ENCODE measurements around the gene TBC1D13.

The TBC1D13 gene

DNA sequence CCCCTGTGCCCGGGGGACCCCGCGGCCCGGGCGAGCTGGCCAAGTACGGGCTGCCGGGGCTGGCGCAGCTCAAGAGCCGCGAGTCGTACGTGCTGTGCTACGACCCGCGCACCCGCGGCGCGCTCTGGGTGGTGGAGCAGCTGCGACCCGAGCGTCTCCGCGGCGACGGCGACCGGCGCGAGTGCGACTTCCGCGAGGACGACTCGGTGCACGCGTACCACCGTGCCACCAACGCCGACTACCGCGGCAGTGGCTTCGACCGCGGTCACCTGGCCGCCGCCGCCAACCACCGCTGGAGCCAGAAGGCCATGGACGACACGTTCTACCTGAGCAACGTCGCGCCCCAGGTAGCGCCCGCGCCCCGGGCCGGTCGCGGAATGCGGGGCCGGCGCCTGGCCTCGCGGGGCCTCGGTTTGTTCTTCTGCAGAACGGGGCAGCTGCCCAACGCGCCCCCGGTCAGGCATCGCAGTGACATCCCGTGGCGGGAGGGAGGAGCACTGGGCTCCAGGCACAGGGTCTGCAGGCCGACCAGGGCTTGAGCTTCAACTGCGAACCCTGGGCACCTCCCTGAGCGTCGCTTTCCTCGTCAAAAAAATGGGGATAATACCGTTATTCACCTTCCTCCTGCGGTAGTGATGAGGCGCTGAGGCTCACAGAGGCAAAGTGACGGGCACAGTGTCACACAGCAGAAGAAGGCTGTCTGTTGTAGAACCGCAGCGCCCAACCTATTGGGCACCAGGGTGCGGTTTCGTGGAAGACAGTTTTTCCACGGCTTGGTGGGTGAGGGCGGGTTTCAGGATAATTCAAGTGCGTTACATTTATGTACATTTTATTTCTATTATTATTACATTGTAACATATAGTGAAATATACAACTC lies 32.0 kb downstream of the TBC1D13 start:
- DNase-seq (ENCODE audit: low read depth): no peak
- H3K4me3 ChIP-seq (ENCODE audit: low read depth, low read length): peak overlapping the region; percentile 71

DNA sequence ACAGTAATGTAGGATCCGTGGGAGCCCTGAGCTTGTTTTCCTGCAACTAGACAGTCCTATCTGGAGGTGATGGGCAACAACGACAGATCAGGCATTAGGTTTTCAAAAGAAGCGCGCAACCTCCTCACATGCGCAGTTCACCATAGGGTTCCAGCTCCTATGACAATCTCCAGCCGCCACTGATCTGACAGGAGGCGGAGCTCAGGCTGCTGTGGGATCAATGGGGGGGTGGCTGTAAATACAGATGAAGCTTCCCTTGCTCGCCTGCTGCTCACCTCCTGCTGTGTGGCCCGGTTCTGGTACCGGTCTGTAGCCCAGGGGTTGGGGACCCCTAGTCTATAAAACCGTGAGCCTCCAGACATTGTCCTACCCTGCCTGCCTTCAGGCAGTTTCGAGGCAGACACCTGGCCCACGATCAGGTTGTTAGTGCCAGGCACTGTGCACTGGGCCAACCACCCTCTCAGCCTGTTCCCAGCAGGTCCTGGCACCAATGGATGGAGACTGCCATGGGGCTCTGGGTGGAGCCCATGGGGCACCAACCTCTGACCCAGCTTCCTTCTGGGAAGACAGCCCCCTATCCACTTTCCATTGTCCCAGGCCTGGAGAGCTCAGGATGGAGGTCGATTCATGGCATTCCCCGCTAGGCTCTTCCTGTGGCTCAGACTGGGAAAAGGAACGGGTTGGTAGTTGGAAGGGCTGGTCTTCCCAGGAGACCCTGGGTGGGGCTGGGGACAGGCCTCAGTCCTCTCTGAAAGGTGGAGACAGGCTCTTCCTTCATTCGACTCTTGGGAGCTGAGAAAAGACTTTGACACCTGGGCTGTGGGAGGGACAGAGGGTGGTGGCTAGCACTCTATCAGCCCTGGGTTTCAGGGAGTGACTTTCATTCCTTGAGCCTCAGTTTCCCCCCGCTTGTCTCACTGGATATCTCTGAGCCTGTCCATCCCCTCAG lies 32.9 kb downstream of the TBC1D13 start:
- peak overlapping the region; percentile 71 for H3K4me3 ChIP-seq (ENCODE audit: low read depth, low read length)

DNA sequence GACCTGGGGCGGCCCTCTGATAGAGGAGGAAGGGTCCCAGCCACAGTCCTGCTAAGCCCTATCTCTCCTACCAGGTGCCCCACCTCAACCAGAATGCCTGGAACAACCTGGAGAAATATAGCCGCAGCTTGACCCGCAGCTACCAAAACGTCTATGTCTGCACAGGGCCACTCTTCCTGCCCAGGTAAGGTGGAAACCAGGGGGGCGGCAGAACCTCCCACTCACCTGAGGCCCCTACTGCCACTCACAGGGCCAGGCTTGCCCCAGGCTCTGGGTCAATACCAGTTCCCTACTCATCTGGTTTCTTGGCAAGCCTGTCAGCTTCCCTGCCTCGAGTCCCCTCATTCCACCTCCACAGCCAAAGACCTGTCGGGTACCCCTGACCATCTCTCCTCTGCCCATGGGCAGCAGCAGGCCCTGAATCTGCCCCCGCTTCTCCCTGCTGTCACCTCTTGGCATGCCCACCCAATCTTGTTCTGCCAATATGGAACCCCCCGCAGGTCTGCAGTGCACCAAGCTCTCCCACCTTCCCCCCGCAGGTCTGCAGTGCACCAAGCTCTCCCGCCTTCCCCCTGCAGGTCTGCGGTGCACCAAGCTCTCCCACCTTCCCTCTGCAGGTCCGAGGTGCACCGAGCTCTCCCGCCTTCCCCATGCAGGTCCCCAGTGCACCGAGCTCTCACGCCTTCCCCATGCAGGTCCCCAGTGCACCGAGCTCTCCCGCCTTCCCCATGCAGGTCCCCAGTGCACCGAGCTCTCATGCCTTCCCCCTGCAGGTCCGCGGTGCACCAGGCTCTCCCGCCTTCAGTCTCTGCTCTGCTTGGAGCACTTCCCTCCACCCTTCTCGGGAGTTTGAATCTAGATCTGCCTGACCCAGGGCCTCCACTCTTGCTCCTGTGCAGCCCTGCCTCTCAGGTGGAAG lies 33.9 kb downstream of the TBC1D13 start:
- H3K4me3 ChIP-seq (ENCODE audit: low read depth, low read length): no peak overlapping the region
- DNase-seq (ENCODE audit: low read depth): no peak

More for the DNA sequence above, 32.9 kb downstream of the TBC1D13 start:
- DNase-seq (ENCODE audit: low read depth): no peak

DNA sequence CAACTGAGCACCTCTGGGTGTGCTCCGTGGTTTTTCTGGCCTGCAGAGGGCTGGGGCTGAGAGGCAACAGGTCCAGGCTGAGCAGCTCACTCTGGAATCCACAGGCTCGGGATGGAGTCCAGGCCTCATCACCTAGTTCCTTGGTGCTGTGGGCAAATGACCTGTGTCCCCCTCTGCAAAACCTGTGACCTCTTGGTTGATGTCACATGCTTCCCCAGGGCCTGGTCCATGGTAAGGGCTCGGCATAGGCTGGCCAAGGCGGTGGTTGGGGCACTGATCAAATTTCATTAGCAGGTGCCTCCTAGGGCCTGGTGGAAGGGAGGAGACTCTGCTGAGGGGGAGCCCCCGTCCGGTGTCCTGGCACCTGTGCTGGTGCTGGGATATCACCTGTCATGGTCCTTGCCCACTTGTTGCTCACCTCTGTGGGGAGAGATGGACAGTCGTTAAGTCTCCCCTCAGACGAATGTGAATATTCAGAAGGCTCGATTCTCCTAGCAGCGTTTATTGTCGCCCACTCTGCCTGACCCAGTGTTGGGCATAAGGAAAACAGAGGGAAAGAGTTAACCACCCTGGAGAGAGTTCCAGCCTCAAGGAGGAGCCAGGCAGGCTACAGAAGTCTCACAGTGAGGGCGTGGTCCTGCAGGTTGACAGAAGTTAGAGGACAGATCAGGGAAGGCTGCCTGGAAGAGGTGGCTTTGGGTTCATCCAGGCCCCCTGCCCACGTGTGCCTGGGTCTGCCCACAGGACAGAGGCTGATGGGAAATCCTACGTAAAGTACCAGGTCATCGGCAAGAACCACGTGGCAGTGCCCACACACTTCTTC lies 34.7 kb downstream of the TBC1D13 start:
- DNase-seq (ENCODE audit: low read depth): no peak
- H3K4me3 ChIP-seq (ENCODE audit: low read depth, low read length): no peak overlapping the region

DNA sequence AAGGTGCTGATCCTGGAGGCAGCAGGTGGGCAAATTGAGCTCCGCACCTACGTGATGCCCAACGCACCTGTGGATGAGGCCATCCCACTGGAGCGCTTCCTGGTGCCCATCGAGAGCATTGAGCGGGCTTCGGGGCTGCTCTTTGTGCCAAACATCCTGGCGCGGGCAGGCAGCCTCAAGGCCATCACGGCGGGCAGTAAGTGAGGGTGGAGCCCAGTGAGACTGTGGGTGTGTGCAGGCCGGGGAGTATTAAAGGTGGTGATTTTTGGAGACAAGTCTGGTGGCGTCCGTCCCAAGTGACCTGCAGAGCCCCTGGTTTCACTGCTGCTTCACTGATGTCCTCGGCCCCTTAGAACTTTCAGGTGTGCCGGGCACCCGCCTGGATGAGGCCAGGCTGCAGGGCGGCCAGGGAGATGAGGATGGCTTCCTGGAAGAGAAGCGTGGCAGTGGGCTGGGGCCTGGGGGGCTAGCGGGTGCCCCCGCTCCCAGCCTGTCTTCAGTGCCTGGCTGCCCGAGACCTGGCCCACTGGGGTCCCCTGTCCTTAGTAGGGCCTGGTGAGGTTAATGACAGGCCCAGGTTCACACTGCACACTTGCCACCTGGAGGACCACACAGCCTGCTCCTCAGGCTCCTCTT lies 35.5 kb downstream of the TBC1D13 start:
- H3K4me3 ChIP-seq (ENCODE audit: low read depth, low read length): no peak overlapping the region
- DNase-seq (ENCODE audit: low read depth): no peak

DNA sequence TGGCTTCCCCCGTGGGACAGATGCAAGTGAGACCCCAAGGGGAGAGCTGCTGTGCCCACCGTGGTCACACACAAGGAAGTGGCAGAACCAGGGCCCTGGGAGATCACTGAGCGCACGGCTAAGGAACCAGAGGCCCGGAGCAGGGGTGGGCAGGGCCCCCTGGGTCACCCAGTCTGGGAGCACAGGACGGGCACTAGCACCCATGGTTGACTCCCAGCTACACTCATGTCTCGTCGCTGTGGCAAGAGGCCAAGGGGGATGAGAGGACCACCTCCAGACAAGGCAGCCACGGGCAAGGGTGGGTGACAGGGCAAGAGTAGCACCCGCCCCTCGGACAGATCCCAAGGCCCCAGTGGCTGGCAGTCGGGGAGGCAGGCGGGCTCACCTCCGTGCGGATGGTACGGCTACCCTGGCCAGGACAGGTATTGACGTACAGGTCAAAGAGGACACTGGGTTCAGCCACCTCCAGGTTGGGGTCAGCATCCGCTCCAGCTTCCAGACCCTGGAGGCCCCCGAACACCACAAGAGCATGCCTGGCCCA lies 36.4 kb downstream of the TBC1D13 start:
- no peak overlapping the region for H3K4me3 ChIP-seq (ENCODE audit: low read depth, low read length)

DNA sequence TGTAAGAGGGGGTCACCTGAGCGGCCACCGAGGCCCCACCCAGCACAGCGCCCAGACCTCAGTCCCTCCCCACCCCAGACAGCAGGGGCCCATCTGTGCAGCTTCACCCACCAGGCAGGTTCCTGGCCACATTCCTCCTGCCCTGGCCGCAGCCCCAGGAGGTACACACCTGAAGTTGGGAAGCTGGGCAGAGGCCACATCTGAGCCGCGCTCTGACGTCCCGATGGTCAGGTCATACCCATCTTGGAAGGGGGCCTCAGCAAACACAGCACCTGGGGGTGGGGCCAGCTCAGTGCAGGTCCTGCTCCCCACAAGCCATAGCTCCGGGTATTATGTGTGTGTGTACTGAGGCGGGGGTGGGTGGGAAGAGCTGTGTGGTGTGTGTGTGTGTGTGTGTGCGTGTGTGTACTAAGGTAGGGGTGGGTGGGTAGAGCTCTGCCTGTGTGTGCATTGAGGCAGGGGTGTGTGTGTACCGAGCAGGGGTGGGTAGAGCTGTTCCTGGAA lies 36.9 kb downstream of the TBC1D13 start:
- no peak for DNase-seq (ENCODE audit: low read depth)
- no peak overlapping the region for H3K4me3 ChIP-seq (ENCODE audit: low read depth, low read length)

More for the DNA sequence above, 36.4 kb downstream of the TBC1D13 start:
- DNase-seq (ENCODE audit: low read depth): no peak

DNA sequence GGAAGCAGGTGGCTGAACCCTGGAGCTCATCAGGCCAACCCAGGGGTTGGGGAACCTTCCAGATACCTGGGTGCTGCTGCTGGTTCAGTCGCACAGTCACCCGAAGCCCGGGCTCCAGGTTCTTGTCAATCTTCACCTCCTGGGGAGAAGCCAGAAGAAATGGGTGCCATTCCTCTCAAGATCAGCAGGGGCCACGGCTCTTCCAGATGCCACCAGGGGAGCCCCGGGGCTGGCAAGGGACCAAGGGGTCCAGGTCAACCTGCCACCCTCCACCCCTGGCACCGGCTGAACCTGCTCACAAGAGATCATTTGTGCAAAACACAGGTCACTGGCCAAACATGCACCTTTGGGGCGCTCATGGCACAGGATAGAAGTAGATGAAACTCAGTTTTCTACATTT lies 37.9 kb downstream of the TBC1D13 start:
- H3K4me3 ChIP-seq (ENCODE audit: low read depth, low read length): no peak overlapping the region
- no peak for DNase-seq (ENCODE audit: low read depth)

DNA sequence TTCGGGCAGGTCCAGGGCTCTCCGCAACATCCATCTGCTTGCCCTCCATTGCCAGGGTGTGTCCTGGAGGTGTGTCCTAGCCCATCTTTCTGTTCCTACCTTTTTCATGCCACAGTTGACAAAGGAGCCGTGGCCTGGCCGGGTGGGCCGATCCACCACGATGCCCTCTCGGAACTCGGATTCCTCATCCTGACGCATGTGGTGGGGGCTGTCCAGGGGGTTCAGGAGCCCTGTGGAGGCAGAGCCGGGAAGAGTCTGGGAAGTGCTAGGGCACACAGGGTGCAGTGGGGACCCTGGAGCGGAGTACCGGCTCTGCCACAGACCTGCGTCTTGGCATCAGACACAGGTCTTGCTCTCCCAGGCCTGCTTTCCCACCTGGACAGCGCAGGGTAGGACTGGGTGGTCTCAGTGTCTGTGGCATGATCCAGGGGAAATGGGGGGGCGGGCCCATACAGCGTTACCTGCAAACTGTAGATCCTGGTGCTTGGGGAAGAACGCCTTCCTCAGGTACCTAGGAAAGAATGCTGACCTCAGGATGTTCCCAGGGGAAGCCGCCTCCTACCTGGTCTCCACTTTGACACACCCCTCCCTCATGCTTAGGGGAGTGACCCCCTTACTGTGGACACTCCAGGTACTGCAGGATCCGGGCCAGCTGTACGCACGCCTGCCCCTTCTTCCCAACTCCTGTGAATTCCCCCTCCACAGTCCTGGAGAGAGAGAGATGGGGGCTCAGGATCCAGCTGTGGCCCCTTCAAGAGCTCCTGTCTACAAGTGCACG lies 39.1 kb downstream of the TBC1D13 start:
- DNase-seq (ENCODE audit: low read depth): no peak
- H3K4me3 ChIP-seq (ENCODE audit: low read depth, low read length): no peak overlapping the region

DNA sequence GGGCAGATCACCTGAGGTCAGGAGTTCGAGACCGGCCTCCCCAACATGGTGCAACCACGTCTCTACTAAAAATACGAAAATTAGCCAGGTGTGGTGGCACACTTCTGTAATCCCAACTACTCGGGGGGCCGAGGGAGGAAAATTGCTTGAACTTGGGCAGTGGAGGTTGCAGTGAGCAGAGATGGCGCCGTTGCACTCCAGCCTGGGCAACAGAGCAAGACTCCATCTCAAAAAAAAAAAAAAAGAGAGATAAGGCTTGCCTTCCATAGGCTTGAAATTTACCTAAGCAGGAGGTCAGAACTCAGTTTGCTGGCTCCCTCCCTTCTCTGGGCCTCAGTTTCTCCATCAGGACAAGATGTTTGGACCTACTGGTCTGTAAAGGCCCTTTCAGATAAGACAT lies 41.2 kb downstream of the TBC1D13 start:
- H3K4me3 ChIP-seq (ENCODE audit: low read depth, low read length): no peak overlapping the region
- DNase-seq (ENCODE audit: low read depth): no peak

DNA sequence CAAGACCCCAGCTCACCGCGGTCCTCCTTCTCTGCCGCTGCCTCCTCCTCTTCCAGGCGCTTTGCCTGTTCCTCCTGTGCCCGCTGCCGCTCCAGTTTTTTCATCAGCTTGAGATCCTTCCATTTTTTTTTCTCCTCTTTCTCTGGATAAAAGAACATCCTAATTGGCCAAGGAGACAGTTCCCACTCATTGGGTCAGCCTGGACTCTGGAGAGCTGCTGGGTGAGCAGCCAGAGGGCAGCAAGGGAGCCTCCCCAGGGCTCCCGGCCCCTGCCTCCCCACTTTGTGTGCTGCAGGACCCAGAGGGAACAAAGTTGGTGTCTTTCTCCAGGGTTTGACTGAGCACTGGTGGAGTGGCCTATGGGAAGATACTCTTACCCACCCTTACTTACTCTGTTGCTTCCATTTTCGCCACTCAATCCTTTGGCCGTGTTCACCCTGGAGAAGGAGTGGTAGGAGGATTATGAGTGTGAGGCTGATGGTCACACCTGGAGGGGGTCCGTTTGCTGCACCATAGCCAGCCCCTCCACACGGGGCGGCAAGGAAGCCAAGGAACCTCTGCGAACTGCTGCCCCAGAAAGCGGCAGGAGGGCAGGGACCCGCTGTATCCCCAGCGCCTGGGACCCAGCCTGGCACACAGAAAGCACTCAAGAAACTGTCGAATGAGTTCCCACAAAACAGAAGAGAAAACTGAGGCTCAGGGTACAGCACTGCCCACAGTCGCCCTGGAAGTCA lies 41.8 kb downstream of the TBC1D13 start:
- peak overlapping the region; percentile 79 for H3K4me3 ChIP-seq (ENCODE audit: low read depth, low read length)
- no peak for DNase-seq (ENCODE audit: low read depth)

DNA sequence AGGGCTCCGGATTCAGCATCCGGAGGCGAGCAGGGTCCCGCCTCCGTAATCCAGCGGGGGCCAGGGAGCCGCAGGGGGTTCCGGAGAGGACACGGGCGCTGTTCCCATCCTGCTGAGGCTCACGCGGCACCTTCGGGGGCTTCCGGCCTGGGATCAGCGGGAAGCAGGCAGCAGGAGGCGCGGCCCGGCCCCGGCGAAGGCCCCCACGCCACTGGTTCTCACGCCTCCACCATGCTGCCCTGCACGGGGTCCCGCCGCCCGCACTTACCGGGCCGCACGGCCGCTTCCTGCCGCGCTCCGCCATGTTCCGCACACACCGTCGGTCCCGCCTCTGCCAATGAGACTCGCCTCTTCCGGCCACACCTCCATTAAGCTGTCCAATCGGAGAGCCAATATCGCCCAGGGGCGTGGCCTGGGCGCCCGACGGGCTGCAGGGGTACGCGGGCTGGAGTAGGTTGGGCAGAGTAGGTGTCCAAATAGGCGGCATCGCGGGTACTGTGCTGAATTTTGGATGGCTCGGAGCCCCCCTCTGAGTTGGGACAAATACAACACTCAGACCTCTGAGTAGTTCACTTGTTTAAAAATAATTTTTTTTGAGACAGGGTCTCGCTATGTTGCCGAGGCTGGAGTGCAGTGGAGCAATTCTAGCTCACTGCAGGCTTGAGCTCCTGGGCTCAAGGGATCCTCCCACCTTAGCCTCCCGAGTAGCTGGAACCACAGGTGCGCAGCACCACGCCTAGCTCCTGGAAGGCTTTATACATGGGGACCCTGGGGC lies 42.6 kb downstream of the TBC1D13 start, which contains the start of gene SPOUT1:
Gene SPOUT1, minus strand, starts transcription at position 318 of the 775 bp plus-strand sequence. Its CDS starts 14 bp downstream, at position 304.
- H3K4me3 ChIP-seq (ENCODE audit: low read depth, low read length): peak within 1 kb of the TSS; percentile 79
- DNase-seq (ENCODE audit: low read depth): peak; percentile 63

DNA sequence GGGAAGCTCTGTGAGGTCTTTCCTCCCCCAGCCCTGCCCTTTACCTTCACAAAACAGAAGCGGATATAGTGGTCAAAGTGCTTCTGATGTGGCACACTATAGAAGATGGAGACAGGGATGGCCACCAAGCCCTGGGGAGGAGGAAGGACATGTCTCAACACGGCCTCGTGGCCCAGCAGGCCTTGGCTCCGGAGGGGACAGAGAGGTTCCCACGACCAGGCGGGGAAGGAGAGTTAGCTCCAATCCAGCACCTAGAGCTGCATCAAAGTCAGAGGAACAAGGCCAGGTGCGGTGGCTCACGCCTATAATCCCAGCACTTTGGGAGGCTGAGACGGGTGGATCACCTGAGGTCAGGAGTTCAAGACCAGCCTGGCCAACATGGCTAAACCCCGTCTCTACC lies 46.6 kb downstream of the TBC1D13 start:
- no peak overlapping the region for H3K4me3 ChIP-seq (ENCODE audit: low read depth, low read length)
- DNase-seq (ENCODE audit: low read depth): no peak

DNA sequence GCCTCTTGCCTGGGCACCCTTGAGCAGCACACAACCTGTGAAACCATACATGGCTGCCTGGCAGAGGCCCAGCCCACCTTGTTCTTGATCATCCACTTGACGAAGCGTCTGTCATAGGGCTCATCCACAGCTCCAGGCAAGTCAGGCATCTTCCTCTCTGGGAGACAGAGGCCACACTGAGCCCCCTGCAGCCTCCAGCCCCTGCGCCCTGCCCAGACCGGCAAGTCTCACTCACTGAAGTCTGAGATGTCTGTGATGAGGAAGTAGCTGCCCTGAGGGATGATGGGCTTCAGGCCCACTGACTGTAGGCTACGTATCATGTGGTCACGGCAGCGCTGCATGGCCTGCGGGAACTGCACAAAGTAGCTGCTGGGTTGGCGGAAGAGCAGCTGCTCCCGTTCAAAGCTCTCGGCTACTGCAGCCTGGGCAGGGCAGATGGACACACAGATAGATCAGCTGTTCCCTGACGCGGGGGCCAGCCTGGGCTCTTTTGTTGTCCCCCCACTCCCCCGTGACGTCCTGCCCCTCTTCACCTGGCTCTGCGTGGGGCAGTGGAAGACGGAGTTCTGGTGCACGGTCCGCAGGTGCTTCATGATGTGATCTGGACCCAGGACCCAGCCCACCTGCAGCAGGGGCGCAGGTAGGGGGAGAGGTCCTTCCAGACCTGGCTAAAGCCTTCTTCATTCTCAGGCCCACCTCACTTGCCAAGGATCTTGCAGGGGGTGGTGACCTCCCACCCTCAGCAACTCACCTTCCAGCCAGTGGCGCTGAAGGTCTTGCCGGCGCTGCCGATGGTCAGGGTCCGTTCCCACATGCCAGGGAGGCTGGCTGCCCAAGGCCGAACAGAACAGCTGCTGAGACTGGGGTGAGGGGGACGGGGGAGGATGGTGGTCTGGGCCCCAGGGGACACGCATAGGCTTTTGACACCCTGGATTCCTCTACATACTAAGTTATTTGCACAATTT lies 48.5 kb downstream of the TBC1D13 start:
- H3K4me3 ChIP-seq (ENCODE audit: low read depth, low read length): no peak overlapping the region
- no peak for DNase-seq (ENCODE audit: low read depth)
